ENCODE results near the gene XCL2.
"Not testable (repeated sequence)": the region's sequence is repeated elsewhere in the genome, so short reads cannot be mapped to it uniquely, and the experiment has no call there.

Gene XCL2

DNA sequence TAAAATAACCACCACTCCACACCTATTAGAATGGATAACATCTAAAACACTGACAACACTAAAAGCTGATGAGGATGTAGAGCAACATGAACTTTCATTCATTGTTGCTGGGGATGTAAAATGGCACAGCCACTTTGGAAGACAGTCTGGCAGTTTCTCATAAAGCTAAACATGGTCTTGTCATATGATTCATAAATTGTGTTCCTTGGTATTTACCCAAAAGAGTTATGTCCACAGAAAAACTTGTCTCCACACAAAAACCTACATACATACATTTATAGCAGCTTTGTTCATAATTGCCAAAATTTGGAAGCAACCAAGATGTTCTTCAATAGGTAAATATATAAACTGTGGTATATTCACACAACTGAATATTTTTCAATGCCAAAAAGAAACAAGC is 16.6 kb upstream of the XCL2 start:
- no peak overlapping the region for H3K4me3 ChIP-seq (ENCODE audit: low read depth, low read length)

DNA sequence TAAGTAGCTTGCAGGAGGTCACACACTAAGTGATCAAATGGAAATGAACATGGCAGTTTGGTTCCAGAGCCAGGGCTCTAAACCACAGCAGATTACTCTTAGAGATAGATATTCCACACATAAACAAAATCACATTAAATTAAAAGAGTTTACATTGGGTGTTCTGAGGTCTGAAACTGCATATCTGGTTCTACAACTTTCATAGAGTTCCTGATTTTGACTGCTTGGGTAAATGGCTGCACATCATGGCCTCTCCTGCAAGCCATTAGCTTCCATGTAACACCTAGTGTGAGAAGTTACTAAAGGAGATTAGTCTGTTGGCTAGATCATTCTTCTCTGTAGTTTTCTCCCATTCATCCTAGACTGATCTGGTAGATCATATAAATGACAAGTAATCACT is 12.8 kb upstream of the XCL2 start:
- no peak overlapping the region for H3K4me3 ChIP-seq (ENCODE audit: low read depth, low read length)

DNA sequence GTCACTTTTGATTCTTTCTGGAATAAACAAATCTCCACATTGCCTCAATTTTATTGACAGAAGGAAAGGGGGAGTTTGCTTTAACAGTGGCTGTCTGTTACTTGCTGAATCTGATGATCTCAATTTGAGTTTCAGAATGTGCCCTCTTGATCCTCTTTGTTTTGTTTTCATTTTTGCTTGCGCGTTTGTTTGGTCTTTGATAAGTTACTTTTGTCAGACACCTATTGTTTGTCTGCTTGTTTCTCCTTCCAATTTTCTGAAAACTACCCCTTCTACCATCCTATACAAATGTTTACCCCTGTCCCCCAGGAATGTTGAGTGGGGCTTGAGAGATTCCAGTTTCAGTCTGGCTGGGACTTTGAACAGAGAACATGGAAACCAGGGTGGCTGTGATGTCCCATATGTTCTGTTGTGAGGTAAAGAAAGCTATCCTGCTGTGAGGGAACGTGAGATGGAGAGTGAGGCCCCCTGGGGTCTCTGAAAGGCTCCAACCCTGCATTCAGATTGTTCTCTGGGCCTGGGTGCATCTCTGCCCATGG is 11.8 kb upstream of the XCL2 start:
- H3K4me3 ChIP-seq (ENCODE audit: low read depth, low read length) = no peak overlapping the region

DNA sequence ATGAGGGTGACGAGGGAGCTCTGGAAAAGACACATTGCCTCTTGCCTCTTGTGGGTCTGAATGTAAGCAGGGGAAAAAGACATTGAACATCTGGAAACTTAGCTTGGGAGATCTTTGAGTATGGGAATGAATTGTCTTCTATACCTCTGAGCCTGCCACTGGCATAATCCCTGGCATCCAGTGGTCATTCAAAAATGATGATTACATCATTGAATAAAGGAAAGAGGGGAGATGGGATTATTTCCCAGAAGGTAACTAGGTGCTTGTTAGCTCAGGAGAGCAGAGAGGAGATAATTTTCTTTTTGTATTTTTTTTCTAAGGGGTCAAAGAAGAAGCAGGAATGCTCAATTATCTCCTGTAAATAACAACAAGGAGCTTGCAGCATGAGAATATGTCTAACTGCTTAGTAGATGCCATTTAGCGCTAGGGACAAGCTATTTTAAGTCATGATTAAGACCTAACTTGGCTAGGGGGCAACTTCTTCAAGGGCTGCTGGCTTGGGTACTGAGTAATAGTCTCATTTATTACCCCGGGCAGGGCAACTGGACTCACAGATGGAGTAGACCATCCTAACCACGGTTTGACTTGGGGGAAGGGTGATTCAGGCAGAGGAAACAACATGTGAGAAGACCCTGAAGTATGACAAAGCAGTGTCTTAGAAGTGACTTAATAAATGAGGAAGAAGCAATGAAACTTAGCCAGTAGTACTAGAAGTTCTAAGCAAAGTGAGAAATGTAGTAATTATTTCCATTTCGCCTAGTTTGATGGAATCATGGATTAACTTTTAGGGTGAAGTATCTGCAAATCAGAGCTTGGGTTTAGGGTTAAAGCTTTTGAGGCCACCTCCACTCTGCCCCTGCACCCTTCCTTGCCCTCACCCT is 11.0 kb upstream of the XCL2 start:
- no peak overlapping the region for H3K4me3 ChIP-seq (ENCODE audit: low read depth, low read length)

DNA sequence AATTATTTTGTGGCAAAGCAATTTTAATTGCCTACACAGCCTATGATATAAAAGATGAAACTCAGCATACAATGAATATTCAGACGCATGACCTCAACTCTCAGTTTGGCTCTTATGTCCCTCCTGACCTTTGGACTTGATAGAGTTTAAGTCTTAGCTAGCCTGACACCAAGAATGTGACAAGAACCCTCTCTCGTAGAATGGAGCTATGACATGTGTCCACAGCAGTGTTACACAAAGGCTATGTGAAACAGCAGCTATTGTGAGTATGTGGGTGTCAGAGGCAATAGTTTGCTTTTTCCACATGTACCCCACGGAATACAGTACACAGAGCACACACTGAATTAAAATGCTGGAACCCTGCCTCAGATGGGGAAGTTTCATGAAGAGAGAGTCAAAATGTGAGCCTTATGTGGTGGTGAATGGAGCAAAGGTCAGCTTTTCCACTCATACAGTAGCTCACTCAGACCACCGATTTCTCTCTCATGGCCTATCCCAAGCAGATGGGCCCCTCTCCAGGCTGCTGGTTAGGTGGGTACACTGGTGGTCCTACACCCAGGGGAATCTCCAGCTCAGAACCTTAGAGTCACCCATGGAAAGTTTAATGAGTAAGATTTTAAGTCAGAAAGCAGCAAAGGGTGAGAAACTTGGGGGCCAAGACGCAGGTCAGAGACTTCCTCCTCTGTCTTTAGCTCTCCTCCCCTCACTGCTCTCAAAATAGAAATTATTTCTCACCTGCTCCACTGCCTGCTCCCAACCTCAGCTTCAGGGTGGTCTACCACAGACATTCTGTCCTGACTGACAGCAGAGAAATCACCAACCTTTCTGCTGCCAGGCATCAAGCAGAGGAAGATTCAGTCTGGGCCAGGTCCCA is 10.1 kb upstream of the XCL2 start:
- no peak overlapping the region for H3K4me3 ChIP-seq (ENCODE audit: low read depth, low read length)

DNA sequence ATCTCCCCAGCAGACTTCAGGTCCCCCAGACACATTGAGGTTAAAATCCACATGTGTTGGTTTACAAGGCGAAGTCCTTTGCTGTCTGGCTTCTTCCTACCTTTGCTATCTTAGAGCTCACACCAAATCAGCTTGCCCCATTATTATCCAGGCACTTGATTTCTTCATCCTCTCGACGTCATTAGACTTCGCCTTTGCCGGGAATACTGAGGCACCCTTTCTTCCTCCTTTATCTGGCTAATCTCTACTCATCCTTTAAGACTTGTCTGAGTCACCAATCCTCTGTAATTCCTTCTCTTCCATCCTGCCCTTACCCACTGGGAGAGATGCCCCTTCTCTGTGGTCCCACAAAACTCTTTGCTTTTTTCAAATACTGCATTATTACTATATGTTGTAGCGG is 9.2 kb upstream of the XCL2 start:
- no peak overlapping the region for H3K4me3 ChIP-seq (ENCODE audit: low read depth, low read length)

DNA sequence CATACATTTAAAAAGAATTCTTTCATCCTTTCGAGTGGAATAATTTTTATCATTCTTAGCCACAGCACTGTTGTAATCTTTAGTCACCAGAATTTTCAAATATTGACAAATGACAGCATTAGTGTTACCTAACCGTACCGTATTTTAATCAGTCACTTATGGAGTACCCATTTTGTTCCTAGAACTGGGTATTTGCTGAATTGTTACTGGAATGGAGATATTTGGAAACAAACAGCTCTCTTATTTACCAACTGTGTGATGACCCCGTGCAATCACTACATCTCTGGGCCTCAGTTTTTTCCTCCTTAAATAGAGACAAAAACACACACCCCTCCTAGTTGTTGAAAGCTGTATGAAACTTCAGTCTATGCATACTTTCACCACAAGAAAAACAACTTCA is 7.9 kb upstream of the XCL2 start:
- H3K4me3 ChIP-seq (ENCODE audit: low read depth, low read length) = no peak overlapping the region

DNA sequence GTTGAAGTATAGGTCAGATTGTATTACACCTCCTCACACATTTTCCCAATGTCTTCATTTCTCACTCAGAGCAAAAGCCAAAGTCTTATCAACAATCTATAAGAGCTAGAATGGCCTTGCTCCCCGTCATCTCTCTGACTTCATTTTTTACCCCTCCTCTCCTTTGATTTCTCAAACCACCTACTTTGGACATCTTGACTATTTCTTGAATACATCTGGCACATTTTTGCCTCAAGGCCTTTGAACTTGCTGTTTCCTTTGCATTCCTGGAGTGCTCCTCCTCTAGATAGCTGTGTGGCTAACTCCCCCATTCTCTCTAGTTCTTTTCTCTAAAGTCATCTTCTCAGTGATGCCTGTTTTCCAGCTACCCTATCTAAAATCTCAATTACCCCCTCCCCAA is 7.2 kb upstream of the XCL2 start:
- H3K4me3 ChIP-seq (ENCODE audit: low read depth, low read length) = no peak overlapping the region

DNA sequence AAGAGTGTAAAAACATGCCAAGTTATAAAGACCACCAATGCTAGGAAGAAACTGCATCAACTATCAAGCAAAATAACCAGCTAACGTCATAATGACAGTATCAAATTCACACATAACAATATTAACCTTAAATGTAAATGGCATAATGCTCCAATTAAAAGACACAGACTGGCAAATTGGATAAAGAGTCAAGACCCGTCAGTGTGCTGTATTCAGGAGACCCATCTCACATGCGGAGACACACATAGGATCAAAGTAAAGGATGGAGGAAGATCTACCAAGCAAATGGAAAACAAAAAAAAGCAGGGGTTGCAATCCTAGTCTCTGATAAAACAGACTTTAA is 2.7 kb upstream of the XCL2 start:
- not testable (repeated sequence) for H3K4me3 ChIP-seq (ENCODE audit: low read depth, low read length)

DNA sequence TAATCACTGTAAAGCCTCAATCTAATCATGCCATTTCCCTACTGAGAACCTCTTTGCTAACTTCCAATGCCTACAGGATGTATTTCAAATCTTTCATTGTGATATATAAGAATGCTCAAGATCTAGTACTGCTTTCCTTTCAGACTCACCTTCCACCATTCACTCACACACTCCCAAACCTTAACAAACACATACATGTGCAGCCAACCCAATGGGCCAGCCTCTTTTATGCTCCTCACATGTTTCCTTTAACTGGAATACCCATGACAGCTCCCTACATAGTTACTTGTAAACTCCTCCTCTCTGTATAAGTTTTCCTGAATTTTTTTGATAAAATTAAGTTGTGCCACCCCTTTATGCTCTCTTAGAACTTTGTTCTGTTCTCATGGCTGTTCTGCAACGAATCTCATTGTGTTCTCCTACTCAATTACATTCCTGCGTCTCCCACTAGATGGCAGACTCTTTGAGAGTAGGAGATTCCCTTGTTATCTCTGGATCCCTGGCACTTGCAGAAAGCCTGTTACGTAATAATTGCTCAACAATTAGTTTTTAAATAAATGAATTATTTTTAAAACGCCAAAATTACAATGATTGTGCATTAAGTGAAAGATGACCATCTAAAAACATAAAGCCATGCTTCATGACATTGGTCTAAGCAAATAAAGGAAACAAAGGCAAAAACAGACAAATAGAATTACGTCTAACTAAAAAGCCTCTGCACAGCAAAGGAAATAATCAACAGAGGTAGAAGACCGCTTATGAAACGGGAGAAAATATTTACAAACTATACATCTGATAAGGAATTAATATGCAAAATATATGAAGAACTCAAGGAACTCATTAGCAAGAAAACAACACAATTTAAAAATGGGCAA is 2.1 kb upstream of the XCL2 start:
- H3K4me3 ChIP-seq (ENCODE audit: low read depth, low read length) = not testable (repeated sequence)

DNA sequence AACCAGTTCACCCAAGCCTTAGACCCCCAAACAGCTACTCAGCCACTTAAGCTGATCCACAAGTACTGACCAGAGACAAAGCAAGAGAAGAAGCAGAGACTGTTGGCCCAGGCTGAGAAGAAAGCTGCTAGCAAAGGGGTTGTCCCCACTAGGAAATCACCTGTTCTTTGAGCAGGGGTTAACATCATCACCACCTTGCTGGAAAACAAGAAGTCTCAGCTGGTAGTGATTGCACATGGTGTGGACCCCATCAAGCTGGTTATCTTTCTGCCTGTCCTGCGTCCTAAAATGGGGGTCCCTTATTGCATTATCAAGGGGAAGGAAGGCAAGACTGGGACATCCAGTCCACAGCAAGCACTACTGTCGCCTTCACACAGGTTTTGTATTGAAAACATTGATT is 819 bp downstream of the XCL2 start:
- H3K4me3 ChIP-seq (ENCODE audit: low read depth, low read length) = not testable (repeated sequence)

DNA sequence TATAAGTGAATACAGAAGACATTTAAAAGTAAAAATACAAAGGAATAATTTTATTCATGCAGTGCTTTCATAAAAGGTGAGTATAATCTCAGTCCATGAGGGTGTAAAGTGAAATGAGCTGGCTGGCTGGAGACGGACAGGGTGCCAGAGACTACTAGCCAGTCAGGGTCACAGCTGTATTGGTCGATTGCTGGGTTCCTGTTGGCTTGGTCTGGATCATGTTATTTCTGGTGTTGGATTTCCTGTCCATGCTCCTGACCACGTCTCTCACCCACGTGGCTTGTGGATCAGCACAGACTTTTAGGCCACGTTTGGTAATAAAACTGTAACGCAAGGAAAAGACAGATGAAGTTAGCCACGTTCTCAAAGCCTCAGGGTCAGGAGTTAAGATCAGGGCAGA is 3.0 kb downstream of the XCL2 start:
- H3K4me3 ChIP-seq (ENCODE audit: low read depth, low read length) = not testable (repeated sequence)

DNA sequence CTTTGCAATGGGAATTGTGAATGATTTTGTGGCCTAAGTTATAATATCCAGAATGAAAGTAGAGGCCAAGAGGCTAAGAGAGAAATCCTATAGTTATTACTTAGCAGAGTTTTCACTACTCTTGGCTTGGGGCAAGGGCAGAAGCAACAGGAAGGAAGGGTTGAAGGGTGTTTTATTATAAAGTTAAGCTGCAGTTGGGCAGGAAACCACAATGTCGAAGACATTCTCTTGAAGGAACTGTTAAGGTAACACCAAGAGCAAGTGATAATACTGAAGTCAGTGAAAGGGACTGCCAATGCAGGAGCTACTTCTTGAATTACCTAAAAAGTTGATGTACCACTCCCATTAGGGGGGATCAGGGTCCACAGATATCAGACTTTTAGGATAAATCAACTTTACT is 8.3 kb downstream of the XCL2 start:
- H3K4me3 ChIP-seq (ENCODE audit: low read depth, low read length) = no peak overlapping the region

DNA sequence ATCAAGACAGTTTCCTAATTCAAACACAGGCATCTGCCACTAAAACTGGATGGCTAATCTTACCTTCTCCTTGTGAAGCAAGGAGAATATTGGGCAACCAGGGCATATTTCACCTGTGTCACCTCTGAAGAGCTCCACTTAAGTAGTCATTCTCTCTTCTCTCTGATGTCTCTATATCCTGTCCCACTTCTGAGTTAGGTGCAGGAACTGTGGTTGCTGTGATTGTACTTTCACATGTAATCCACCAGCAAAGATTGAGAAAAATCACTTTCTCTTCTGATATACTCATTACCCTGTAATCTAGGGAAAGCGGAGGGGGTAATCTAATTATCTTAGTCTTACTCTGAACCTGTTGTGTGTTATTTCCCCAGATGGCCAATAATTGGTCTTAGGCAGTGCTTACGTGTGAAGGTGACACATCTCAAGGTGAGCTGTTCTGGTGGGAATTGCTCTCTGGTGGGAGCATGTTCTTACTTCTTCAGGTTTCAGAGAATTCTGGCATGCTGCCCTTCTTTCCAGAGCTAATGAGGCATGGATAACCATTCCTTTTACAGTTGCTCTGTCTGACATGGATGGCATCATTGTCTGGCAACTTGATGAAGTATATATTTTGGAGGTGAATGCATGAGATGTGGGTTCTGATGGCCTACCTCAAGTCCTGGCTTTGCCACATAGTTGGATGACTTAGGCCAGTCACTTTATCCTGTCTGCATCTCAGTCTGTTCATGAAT is 12.0 kb downstream of the XCL2 start:
- H3K4me3 ChIP-seq (ENCODE audit: low read depth, low read length) = no peak overlapping the region

DNA sequence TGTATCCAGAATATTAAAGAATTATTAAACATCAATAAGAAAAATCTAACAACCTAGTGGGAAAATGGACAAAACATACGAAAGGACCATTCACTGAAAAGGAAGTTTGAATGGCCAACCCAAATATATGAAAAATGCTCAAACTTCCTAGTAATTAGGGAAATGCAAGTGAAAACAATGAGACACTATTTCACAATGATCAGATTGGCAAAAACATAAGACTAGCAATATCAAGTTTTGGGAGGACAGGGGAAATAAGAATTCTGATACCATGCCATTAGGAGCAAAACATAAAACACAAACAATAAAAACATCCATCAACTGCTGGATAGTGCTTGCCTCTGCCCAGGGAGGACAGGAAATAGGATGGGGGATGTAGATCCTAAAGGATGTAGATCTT is 14.3 kb downstream of the XCL2 start:
- H3K4me3 ChIP-seq (ENCODE audit: low read depth, low read length) = no peak overlapping the region

DNA sequence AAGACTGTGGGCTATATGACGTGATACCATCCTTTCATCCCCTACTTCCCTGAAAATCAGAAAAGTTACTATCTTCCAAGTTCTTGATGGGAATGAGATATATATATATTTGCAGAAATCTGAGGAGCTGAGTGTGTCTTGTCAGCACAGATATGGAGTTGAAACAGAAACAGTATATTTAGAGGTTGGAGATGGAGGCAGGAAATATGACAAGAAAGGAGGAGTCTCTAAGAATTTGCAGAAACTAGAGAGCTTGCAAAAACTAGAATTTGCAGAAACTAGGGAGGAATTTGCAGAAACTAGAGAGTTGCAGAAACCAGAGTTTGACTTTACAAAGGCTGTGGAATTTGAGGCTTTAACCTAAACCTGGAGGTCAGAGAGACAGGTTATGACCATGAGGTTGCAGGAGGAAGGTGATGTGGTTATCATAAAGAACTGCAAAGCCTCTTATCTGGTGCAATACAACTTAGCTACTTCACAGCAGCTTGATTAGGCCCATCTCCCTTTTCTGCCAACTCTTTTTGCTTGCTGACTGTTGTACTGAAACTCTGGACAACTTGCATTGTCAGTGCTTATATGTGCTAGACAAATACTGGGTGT is 22.3 kb downstream of the XCL2 start:
- H3K4me3 ChIP-seq (ENCODE audit: low read depth, low read length) = no peak overlapping the region

DNA sequence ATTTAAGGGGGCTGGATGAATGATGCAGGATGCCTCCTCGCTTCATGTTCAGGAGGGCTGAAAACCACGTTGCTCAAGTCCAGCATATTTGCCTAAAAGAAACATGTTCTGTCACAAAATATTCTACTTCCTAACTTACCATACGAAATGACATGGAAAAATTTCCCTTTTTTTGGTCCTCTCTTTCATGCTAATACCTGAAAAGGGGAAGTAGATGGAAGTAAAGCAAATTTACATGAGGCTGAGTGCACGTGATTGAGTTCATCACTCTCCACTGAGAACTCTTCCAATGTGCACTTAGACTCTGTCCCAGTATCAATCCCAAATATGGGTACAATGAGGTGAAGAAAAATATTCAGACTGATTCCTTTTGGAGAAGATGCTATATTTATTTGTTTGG is 23.0 kb downstream of the XCL2 start:
- H3K4me3 ChIP-seq (ENCODE audit: low read depth, low read length) = no peak overlapping the region

DNA sequence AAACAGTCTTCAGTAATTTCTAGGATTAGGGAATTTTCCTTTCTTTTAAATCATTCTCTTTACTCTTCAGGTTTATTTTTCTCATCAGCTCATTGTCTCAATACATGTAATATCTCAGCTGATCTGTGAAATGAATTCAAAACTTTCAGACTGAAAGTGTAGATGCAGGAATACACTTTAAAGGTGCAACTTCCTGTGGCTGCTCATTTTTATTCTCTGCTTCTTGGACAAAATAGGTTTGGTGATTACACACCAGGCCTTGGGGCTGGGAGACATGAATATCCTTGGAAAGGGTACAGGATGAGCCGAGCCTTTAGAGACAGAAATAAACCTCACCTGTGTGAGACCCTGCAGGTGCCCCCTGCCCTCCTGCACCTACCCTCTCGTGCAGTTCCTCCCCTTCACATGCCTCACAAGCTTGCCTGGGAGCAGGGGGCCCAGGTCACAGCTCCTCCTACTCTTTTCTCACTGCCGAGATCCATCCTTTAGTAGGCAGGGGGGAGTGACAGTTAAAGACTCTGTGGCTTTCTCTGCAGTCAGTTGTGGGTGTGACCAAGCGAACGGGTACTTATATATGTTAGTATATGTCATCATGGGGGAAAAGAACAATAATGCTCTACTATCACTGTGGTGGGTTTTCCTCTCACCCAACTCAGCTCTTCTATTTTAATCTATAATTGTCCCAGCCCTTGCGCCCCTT is 23.6 kb downstream of the XCL2 start:
- H3K4me3 ChIP-seq (ENCODE audit: low read depth, low read length) = no peak overlapping the region

DNA sequence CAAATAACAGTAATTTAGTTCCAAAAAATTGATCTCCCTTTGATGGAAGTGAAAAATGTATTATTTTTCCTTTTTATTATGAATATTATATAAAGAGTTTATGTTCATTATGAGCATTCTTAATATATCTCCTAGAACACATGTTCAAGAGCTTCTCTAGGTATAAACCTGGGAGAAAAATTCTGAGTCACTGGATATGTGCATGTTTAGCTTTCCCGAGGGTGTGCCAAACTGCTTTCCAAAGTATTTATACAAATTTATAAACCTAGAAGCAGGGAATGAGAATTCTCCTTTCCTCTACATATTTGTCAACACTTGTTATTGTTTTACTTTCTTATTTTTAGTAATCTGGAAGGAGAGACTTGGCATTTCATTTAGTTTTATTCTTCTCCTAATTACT is 25.0 kb downstream of the XCL2 start:
- no peak overlapping the region for H3K4me3 ChIP-seq (ENCODE audit: low read depth, low read length)
